Large intestine (tissue), 3 donors: ENCODE data around the gene NEURL1B. TPM values are rescaled to one million over a fixed set of nuclear protein-coding genes. Genes with fewer than 3 reads are reported as not detected.
"Not testable (repeated sequence)": the region's sequence is repeated elsewhere in the genome, so short reads cannot be mapped to it uniquely, and the experiment has no call there.

ENCODE experiments used
- DNase-seq, 2 donors: peaks; one replicate each; pipeline versions ENCODE4 v3.0.0 to v3.0.0-alpha.2; 2013
- H3K27ac ChIP-seq: one replicate; pipeline ENCODE4 v1.5.1; 2013; ENCODE audit warnings: low read length
- H3K27me3 ChIP-seq: 2 replicates; pipeline ENCODE4 v1.6.1; 2013; ENCODE audit warnings: low read length; ENCODE audit not compliant: control insufficient read depth, insufficient read depth
- H3K36me3 ChIP-seq: 2 replicates; pipeline ENCODE4 v1.6.1; 2013; ENCODE audit warnings: low read length; ENCODE audit not compliant: control insufficient read depth, insufficient read depth
- H3K4me1 ChIP-seq: one replicate; pipeline ENCODE4 v1.6.1; 2013; ENCODE audit warnings: low read length; ENCODE audit not compliant: control insufficient read depth, insufficient read depth
- H3K4me3 ChIP-seq: one replicate; pipeline ENCODE4 v1.5.1; 2013; ENCODE audit warnings: low read length
- H3K9me3 ChIP-seq: one replicate; pipeline ENCODE4 v1.6.1; 2013; ENCODE audit warnings: mild to moderate bottlenecking, low read depth, low read length, moderate library complexity; ENCODE audit not compliant: control insufficient read depth
- WGBS: methylation state at CpG from one replicate; pipeline ENCODE4 v1.1.5; 2013; ENCODE audit warnings: low lambda C conversion rate; ENCODE audit not compliant: insufficient coverage; 5-methylcytosine and 5-hydroxymethylcytosine counted together
- polyA plus RNA-seq: library from polyadenylated mRNA; unstranded; fragments of 120-200 nt; gene quantifications from one replicate; pipeline ENCODE4 v1.2.1, GENCODE V29; 2013

The NEURL1B gene
- polyA plus RNA-seq, 1 donor = 13.5 TPM

DNA sequence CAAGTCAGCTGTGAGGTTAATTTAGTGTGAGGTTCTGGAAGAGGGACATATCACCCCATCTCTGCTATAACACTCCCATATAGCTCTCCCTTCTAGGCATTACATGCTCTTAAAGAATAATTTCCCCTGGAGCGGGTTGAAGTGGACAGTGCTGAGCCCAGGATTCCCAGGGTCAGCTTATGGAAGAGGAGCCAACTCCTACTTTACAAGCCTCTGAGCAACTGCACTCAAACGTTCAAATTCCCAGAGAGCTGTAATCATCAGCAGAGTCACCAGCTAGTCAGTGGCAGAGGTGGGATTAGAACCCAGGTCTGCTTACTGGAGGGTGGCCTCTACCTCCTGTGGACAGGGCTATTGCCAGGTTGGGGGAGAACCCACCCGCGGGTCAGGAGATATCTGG lies 1.4 kb downstream of the NEURL1B start:
- peak overlapping the region; percentile 27 for H3K27ac ChIP-seq
- WGBS = no CpG with 5 or more reads among the region's 4 CpGs
- H3K9me3 ChIP-seq = no peaks in the 10 kb centered on the region
- peaks cover 7% of the 10 kb centered on the region for H3K36me3 ChIP-seq
- H3K4me3 ChIP-seq = peak overlapping the region; percentile 81
- DNase-seq = no peak
- H3K4me1 ChIP-seq = peaks cover 52% of the 10 kb centered on the region
- no peaks in the 10 kb centered on the region for H3K27me3 ChIP-seq

DNA sequence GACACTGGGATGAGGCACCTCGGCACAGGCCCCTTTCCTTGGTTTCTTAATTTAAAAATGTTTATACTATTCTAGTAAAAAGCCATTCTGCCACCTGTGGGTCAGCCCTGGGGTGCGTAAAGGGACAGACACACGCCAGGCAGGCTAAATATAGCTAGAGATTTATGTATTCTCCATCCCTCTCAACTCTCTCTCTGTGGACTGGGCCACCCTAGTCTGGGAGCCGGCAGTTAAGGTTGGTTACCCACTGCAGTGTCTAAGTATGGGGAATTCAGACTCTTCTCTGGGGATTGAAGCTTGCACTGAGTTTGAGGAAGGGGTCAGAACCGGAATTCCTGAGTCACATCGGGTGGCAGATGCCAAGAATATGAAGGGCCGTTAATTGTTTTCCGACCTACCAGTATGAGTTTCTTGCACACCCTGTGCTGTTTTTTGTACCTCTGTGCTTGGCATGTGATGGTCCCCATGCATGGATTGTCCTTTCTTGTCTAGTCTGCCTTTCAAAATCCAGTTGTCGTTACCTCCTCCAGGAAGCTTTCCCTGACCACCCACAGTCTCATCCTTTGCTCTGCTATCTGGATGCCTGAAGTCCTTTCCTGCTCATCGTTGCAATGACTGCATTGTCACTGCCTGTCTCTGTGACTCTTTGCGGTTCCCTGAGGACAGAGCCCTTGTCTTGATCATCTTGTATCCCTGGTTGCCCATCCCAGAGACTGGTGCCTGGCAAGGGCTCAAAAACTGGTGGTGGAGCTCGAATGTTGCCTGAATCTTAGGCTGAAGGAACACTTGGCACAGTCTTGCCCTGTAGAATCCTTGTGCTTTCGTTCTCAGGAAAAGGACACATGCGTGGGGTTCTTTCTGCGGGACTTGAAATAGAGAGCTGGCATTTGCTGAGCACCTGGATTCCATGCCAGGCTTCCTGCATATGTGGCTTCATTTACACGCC lies 2.1 kb downstream of the NEURL1B start:
- peak overlapping the region; percentile 81 for H3K4me3 ChIP-seq
- peak overlapping the region; percentile 4 for H3K27ac ChIP-seq
- WGBS = no CpG with 5 or more reads among the region's 16 CpGs

DNA sequence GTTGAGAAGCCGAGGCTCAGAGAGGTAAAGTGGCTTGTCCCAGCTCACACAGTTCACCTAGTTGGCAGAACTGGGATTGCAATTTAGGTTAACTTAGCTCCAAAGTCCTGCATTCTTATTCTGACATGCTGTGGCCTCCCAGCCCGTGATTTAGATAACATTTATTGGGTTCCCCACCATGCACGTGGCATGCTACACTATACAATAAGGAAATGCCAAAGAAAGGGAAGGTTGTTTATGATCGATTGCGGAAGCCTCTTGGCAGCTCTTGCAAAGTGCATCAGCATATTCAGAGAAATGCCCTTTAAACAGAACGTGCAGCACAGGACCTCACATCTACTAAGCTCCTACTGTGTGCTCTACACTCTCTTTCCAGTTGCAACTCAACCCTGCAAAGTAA lies 3.2 kb downstream of the NEURL1B start:
- Histone ChIP-seq H3K4me1 (peaks cover 66% of the 10 kb centered on the region), H3K27ac (peak overlapping the region; percentile 42), H3K9me3 (no peaks in the 10 kb centered on the region)

More for the DNA sequence above, 2.1 kb downstream of the NEURL1B start:
- Histone ChIP-seq H3K9me3 (no peaks in the 10 kb centered on the region), H3K27me3 (no peaks in the 10 kb centered on the region), H3K4me1 (peaks cover 59% of the 10 kb centered on the region), H3K36me3 (peaks cover 8% of the 10 kb centered on the region)
- no peak for DNase-seq

DNA sequence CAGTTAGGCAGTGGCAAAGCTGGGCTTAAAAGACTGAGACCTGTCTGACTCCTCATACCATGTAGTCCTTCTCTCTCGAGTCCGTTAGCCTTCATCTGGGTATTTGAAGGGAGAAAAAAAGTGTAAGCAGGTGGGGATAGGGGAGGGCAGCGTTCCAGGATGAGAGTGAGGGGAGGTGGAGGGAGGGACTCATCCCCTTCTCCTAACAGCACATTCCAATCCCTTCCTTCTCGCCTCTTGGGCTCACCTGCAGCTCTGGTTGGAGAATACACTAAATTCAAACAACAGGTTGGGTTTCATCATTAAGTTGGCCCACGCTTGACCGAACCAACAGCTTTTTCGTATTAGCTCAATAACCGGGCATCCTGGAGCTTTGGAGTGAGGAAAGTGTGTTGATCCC lies 3.6 kb downstream of the NEURL1B start:
- no peaks in the 10 kb centered on the region for H3K9me3 ChIP-seq
- H3K27ac ChIP-seq = peak overlapping the region; percentile 42
- peaks cover 68% of the 10 kb centered on the region for H3K4me1 ChIP-seq
- WGBS = no CpG with 5 or more reads among the region's 8 CpGs
- no peak for DNase-seq
- peaks cover 18% of the 10 kb centered on the region for H3K36me3 ChIP-seq
- H3K27me3 ChIP-seq = no peaks in the 10 kb centered on the region
- H3K4me3 ChIP-seq = no peak overlapping the region

More for the DNA sequence above, 3.2 kb downstream of the NEURL1B start:
- peaks cover 15% of the 10 kb centered on the region for H3K36me3 ChIP-seq
- H3K27me3 ChIP-seq = no peaks in the 10 kb centered on the region
- 60% methylated on average over 1 of the region's 6 CpGs for WGBS
- no peak overlapping the region for H3K4me3 ChIP-seq
- peak; percentile 79 to 91 for DNase-seq

DNA sequence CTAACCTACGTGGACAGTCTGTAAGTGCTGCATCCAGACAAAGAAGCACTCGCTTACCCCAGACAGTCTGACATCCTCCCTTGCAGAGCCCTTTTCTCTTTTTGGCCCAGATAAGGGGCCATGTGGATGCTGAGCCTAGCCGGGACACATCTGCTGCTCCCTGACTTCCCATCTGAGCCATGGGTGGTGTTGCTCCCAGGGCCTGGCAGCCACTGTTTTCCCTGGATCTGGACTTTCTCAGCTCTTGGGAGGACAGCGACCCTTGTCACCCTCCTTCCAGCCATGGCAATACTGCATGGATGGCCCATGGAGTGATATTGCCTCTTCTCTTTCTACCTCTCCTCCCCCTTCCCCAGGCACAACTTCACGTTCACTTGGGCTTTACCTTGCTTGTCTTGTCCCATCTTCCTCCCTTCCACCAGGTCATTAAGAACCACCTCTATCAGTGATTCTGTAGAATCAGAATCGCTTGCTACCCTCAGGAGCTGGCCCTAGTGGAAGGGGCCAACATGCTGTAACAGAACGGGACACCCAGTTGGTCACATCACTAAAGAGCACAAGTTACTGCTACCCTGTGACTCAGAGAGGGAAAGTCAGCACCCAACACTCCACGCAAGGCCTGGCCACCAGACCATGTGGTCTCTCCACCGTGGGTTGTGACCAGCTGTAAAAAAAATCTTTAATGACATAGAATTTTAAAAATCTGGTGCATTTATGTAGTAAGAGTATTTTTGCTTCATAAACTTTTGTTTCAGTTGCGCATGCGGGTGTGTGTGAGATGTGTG lies 4.4 kb downstream of the NEURL1B start:
- Histone ChIP-seq H3K27ac (no peak overlapping the region), H3K4me3 (no peak overlapping the region), H3K4me1 (peaks cover 66% of the 10 kb centered on the region), H3K27me3 (no peaks in the 10 kb centered on the region), H3K36me3 (peaks cover 19% of the 10 kb centered on the region), H3K9me3 (no peaks in the 10 kb centered on the region)
- WGBS = 100% methylated on average over 2 of the region's 11 CpGs
- DNase-seq = no peak

DNA sequence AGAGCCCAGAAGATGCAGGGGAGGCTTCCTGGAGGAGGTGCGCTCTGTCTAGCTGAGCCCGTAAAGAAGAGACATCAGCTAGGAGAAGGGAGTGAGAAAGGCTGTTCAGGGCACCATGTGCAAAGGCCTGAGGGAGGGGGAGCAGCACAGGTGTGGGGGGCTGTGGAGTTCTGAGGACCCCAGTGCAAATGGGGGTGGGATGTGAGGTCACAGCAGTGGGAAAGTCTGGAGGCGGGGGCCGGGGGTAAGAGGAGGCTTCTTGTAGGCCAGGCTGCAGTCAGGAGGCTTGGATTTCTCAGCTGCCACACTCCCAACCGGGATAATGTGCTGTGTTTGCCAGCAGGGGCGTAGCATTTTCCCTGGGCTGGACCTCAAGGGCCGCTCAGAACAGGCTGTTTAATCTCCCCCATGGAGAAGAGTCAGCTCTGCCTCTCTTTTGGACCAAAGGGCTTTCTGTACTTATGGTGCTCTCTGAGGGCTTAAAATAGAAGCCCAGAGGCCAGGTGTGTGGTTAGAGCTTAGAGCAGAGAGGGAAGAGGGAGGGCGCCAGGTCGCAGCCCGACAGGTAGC lies 5.7 kb downstream of the NEURL1B start:
- Histone ChIP-seq H3K4me3 (no peak overlapping the region), H3K4me1 (peaks cover 60% of the 10 kb centered on the region), H3K27ac (peak overlapping the region; percentile 77), H3K9me3 (no peaks in the 10 kb centered on the region), H3K27me3 (no peaks in the 10 kb centered on the region), H3K36me3 (peaks cover 19% of the 10 kb centered on the region)
- WGBS = no CpG with 5 or more reads among the region's 10 CpGs
- peak in 1 of 2 donors; percentile 72 for DNase-seq

DNA sequence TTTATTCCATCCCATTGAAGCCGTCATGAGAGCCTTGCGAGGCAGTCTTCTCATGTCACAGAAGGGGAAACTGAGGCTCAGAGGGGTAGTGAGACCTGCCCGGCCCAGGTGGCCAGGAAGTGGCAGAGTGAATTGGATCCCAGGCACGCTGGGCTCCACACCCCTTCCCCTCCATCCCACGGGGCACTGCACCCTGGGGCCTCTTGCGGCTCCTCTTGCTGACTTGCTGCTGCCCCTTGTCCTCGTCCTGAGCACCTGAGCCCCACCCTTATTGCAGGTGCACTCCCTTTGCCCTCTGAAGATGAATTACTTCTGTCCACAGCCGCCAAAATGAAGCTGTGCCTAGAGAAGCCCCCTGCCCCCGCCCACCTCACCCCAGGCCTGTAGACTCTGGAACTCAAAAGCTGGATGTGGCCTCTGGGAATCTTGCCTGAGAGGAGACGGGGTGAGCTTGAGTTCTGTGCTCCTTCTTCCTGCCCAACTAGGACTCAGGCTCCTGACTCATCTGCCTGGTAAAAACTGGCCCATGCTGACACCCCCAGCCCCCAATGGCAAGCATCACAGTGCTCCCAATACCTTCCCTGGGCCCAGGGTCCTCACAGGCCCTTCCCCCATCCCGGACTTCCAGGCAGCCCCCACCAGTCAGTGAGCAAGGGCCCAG lies 6.4 kb downstream of the NEURL1B start:
- DNase-seq = peak; percentile 69 to 83
- Histone ChIP-seq H3K36me3 (peaks cover 19% of the 10 kb centered on the region), H3K9me3 (no peaks in the 10 kb centered on the region), H3K4me1 (peaks cover 58% of the 10 kb centered on the region), H3K27ac (peak overlapping the region; percentile 77), H3K27me3 (no peaks in the 10 kb centered on the region), H3K4me3 (no peak overlapping the region)
- WGBS = no CpG with 5 or more reads among the region's 11 CpGs

DNA sequence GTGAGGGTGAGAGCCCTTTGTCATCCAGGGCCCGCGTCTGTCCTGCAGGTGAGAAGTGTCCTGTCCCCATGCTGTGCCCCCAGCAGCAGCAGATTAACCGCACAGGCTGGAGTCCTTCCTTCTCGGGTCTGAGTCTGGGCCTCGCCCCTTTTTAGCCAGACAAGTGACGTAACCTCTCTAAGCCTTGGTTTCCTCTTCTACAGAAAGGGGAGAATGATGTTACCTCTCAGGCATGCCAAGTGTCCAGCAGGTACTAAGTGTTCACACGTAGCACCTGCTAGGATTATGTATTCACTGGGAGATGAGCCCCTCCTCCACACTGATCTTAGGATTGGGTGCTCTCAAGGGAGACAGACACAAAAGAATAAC lies 6.9 kb downstream of the NEURL1B start:
- WGBS = no CpG with 5 or more reads among the region's 7 CpGs
- Histone ChIP-seq H3K27me3 (no peaks in the 10 kb centered on the region), H3K9me3 (no peaks in the 10 kb centered on the region), H3K36me3 (peaks cover 19% of the 10 kb centered on the region), H3K4me3 (no peak overlapping the region), H3K27ac (peak overlapping the region; percentile 77), H3K4me1 (peaks cover 58% of the 10 kb centered on the region)
- peak; percentile 73 to 87 for DNase-seq

DNA sequence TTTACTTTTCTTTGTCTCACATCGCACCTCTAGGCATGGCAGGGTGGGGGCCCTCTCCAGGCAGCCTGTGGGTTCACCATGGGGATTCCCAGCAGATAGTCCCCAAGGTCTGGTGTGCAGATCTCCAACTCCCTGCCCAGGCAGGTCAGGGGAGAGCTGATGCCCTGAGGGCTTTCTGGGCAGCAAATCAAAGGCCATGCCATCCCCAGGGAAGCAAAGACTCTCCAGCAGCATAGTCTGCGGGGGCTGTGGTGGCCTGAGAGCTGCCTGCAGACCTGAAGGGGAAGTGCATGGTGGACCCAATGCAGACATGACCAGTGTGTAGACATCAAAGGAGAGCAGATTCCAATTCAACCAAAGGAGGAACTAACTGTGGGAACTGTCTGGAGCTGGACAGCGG lies 7.7 kb downstream of the NEURL1B start:
- Histone ChIP-seq H3K27ac (peak overlapping the region; percentile 77), H3K9me3 (no peaks in the 10 kb centered on the region), H3K27me3 (no peaks in the 10 kb centered on the region), H3K4me3 (no peak overlapping the region), H3K36me3 (peaks cover 19% of the 10 kb centered on the region), H3K4me1 (peaks cover 53% of the 10 kb centered on the region)
- no peak for DNase-seq
- WGBS = no CpG with 5 or more reads among the region's 3 CpGs

DNA sequence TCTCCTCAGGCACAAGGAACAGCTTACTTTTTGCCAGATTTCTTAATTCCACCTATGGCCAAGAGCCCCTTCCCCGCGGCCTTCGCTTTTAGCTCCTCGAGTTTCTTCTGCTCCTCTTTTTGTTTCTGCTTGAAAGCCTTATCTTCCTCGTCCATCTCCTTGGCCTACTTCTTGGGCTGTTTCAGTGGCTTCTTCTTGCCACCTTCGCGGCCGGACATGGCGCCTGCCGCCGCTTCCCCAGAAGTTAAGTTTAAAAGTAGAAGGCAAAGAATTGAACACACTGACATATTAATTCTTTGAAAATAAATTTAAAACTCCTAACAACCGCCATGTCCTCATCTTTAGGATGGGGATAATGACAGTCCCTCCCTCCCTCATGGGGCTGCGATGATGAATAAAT lies 15.4 kb downstream of the NEURL1B start:
- Histone ChIP-seq H3K4me1 (peaks cover 34% of the 10 kb centered on the region), H3K9me3 (peaks cover 18% of the 10 kb centered on the region)
- H3K27ac ChIP-seq, H3K4me3 ChIP-seq, H3K36me3 ChIP-seq, H3K27me3 ChIP-seq, DNase-seq: not testable (repeated sequence)
- WGBS = no CpG with 5 or more reads among the region's 13 CpGs
